ENCODE data around the gene LTBP1. TPM values are rescaled to one million over a fixed set of nuclear protein-coding genes. Genes with fewer than 3 reads are reported as not detected.
A peak's percentile ranks its signal among the peaks of the same experiment; 100 is the strongest.

LTBP1 gene
- total and polyA plus RNA-seq, 5 donors from 2014 or later, result 3.7 TPM; not detected in 4

DNA sequence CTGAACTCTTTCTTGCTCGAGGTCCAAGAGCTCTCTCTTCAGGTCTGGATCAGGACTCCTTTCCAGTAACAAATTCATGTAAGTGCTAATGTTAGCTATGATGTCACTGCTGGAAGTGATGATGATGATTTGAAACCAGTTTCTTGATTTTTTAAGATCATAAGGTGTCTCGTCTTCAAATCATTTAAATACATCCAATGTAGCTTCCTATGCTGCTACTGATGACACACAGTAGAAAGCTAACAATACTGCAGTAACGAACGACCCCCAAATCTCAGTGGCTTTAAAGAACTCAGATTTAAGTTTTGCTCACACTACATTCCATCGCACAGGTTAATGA lies 13.0 kb upstream of the LTBP1 start:
- Histone ChIP-seq H3K9me3 (ENCODE audit: control insufficient read depth in 2 of 2, low read length in 2 of 2) (no peaks in the 10 kb centered on the region), H3K4me3 (ENCODE audit: low read depth, low read length) (no peak overlapping the region), H3K4me1 (ENCODE audit: control insufficient read depth, insufficient read depth, low read length, poor library complexity, severe bottlenecking) (no peaks in the 10 kb centered on the region), H3K36me3 (ENCODE audit: control insufficient read depth, insufficient read depth, low read length) (no peaks in the 10 kb centered on the region), H3K27me3 (ENCODE audit: control insufficient read depth, insufficient read depth, low read length) (no peaks in the 10 kb centered on the region), H3K27ac (ENCODE audit: insufficient read depth, low read length, poor library complexity, severe bottlenecking) (no peak overlapping the region)
- ATAC-seq (ENCODE audit: low read depth in 2 of 2), result no peak
- Mint-ChIP-seq H3K36me3 (no peaks in the 10 kb centered on the region), H3K4me3 (no peak overlapping the region), H3K27ac (no peak overlapping the region), H3K4me1 (no peaks in the 10 kb centered on the region), H3K9me3 (no peaks in the 10 kb centered on the region), H3K27me3 (peaks cover 13% of the 10 kb centered on the region)
- DNase-seq, result no peak

DNA sequence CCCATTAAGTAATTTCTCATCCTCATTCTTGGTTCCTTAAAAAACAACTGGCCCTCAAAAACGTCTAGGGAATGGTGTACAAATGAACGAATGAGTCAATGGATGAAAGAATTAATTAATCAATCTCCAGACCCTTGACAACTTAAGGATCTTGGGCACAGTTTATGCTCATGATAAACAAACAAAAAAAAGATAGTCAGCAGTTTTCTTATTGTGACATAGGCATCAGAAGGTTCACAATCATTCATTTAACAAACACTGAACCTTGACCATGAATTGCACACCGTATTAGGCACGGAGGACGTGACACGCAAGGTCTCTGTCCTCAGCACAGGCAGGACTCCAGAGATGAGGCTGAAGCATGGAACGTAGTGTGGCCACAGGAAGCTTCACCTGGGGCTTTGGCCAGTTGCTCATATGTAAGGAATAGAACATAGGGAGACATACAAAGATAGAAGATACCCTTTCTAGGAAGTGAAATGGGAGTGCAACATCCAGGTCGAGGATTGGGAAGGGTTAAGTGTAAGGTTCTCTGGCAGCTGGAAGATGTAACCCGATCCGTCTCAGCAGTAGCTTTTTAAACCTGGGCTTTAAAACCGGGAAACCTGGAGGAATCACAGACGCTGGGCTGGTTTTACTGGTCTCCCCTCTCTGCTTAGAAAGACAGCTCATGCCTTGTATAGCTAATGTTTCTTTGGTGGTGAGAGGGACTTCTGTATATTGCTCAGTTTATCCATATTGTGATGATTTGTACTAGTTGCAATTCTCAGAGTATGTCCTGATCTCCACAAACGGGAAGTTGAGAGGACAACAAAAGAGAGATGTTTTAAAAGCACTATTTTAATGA lies 8.9 kb upstream of the LTBP1 start:
- Mint-ChIP-seq H3K36me3 (no peaks in the 10 kb centered on the region), H3K4me3 (no peak overlapping the region), H3K9me3 (peaks cover 0 to 3% (median 0%) of the 10 kb centered on the region in 7 donors), H3K4me1 (no peaks in the 10 kb centered on the region), H3K27me3 (peaks cover 26% of the 10 kb centered on the region), H3K27ac (no peak overlapping the region)
- DNase-seq (no peak), ATAC-seq (ENCODE audit: low read depth in 2 of 2) (no peak)
- H3K27me3 ChIP-seq (ENCODE audit: control insufficient read depth, insufficient read depth, low read length), result no peaks in the 10 kb centered on the region
- no peak overlapping the region for H3K4me3 ChIP-seq (ENCODE audit: low read depth, low read length)
- no peak overlapping the region for H3K27ac ChIP-seq (ENCODE audit: insufficient read depth, low read length, poor library complexity, severe bottlenecking)
- no peaks in the 10 kb centered on the region for H3K36me3 ChIP-seq (ENCODE audit: control insufficient read depth, insufficient read depth, low read length)
- no peaks in the 10 kb centered on the region for H3K9me3 ChIP-seq (ENCODE audit: control insufficient read depth in 2 of 2, low read length in 2 of 2)
- no peaks in the 10 kb centered on the region for H3K4me1 ChIP-seq (ENCODE audit: control insufficient read depth, insufficient read depth, low read length, poor library complexity, severe bottlenecking)

DNA sequence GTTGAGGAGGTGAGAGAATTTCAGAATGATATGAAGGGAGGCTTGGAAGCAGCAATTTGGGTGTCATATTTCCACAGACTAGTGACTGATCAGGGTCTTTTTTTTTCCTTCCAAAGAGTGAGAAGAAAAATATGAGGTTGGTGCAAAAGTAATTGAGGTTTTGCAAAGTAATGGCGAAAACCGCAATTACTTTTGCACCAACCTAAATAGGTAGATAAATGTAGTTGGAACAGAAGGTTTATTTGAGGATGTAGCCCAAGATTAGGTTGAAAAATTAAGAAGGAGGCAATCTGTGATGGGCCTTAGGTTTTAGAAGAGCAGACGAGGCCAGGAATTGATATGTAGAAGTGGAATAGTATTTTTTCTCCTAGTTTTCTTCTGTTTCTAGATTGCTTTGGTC lies 7.8 kb upstream of the LTBP1 start:
- ATAC-seq (ENCODE audit: low read depth in 2 of 2), result no peak
- peaks cover 0 to 3% (median 0%) of the 10 kb centered on the region in 7 donors for H3K9me3 Mint-ChIP-seq
- H3K4me3 Mint-ChIP-seq, result no peak overlapping the region

DNA sequence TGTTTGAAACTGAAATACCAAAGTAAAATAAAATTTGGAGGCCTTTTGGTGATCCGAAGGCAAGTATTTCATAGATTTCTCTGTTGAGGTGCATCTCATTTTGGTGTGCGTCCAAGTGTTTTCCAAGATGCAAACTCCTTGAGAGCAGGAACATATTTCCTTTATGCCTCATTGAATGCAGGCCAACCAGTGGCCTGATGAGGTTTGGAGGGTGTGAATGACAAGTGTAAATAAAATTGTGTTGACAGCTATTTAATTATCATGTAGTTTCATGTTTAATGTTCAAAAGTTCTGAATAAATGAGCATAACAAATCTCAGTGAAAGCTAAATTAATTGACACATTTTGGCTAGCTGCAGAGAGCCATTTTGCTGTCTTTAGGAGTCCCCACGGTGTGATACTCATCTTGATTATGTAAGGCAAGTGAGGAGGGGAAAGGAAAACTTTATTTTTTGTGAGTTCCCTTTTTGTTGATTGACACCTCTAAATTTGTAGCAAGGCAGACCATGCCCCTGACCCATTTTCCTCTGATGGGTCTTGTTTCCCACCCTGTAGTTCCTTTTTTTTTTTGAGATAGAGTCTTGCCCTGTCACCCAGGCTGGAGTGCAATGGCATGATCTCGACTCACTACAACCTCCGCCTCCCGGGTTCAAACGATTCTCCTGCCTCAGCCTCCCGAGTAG lies 6.3 kb upstream of the LTBP1 start:
- Mint-ChIP-seq H3K36me3 (no peaks in the 10 kb centered on the region), H3K4me3 (no peak overlapping the region), H3K4me1 (no peaks in the 10 kb centered on the region), H3K27ac (no peak overlapping the region), H3K9me3 (peaks cover 0 to 3% (median 0%) of the 10 kb centered on the region in 7 donors), H3K27me3 (peaks cover 39% of the 10 kb centered on the region)
- Histone ChIP-seq H3K36me3 (ENCODE audit: control insufficient read depth, insufficient read depth, low read length) (no peaks in the 10 kb centered on the region), H3K27me3 (ENCODE audit: control insufficient read depth, insufficient read depth, low read length) (no peaks in the 10 kb centered on the region), H3K27ac (ENCODE audit: insufficient read depth, low read length, poor library complexity, severe bottlenecking) (no peak overlapping the region), H3K4me3 (ENCODE audit: low read depth, low read length) (no peak overlapping the region), H3K9me3 (ENCODE audit: control insufficient read depth in 2 of 2, low read length in 2 of 2) (no peaks in the 10 kb centered on the region), H3K4me1 (ENCODE audit: control insufficient read depth, insufficient read depth, low read length, poor library complexity, severe bottlenecking) (no peaks in the 10 kb centered on the region)
- DNase-seq, result no peak
- no peak for ATAC-seq (ENCODE audit: low read depth in 2 of 2)

More for the DNA sequence above, 7.8 kb upstream of the LTBP1 start:
- Histone ChIP-seq H3K4me1 (ENCODE audit: control insufficient read depth, insufficient read depth, low read length, poor library complexity, severe bottlenecking) (no peaks in the 10 kb centered on the region), H3K9me3 (ENCODE audit: control insufficient read depth in 2 of 2, low read length in 2 of 2) (no peaks in the 10 kb centered on the region), H3K36me3 (ENCODE audit: control insufficient read depth, insufficient read depth, low read length) (no peaks in the 10 kb centered on the region), H3K27ac (ENCODE audit: insufficient read depth, low read length, poor library complexity, severe bottlenecking) (no peak overlapping the region), H3K4me3 (ENCODE audit: low read depth, low read length) (no peak overlapping the region), H3K27me3 (ENCODE audit: control insufficient read depth, insufficient read depth, low read length) (no peaks in the 10 kb centered on the region)
- H3K4me1 Mint-ChIP-seq, result no peaks in the 10 kb centered on the region
- DNase-seq, result no peak
- no peak overlapping the region for H3K27ac Mint-ChIP-seq
- H3K27me3 Mint-ChIP-seq, result peaks cover 30% of the 10 kb centered on the region
- no peaks in the 10 kb centered on the region for H3K36me3 Mint-ChIP-seq

DNA sequence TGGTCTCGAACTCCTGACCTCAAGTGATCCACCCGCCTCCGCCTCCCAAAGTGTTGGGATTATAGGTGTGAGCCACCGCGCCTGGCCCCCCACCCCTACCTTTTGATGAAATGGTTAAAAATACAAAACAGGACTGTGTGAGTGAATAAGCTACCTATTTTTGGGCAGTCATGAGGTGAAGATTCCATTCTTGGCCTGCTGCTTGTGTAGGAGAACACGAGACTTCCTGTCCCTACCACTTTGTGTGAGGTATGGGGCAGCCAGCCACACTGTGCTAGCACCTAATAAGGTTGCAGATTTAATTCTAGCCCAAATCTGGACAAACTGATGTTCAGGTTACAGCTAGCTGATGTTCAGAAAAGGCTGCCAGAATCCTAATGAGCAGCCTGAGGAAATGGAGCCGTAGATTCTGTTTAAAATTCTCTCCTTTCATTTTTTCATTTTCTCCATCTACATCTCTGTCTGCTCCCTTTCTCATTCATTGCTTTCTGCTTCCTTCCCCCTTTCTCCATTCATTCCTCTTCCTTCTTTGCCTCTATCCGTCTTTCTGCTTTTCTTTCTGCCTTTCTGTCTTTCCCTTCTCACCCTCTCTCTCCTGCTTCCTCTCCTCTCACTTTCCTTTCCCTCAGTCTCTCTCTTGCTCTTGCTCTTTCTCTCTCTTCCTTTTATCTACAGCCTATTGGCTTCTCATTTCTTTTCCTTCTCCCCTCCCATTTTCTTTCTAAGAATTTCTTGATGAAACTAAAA lies 4.6 kb upstream of the LTBP1 start:
- DNase-seq, result no peak
- H3K36me3 Mint-ChIP-seq, result no peaks in the 10 kb centered on the region
- ATAC-seq (ENCODE audit: low read depth in 2 of 2), result no peak

DNA sequence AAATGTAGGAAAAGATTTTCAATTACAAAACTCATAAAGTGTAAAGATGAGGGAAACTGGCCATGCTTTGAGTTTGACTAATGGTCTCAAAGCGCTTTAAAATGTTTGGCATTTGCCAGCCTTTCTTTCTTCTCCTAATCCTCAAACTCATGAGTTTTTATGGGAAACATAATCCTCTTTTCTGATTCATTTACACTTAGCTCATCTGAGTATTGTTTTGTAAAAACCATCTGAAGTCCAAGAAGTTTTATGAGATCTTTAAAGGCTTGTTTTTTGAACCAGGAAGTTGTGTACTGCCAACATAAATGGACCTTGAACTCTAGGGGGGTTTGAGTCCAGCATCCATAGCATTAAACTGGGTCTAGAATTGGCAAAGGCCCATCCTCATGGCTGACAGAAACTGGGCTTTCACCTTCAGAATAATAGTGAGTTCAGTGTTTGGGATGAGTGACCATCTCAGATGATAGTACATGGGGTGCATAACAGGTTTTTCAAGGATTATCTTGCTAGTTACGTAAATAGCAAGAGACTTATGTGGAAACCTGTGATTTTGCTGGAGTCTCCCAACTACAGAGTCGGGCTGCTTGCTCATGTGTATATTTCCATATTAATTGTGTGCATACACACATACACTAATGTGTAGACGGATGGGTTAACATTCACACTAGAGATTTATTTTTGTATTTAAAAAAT lies 3.8 kb upstream of the LTBP1 start:
- DNase-seq (no peak), ATAC-seq (ENCODE audit: low read depth in 2 of 2) (no peak)
- Histone ChIP-seq H3K36me3 (ENCODE audit: control insufficient read depth, insufficient read depth, low read length) (no peaks in the 10 kb centered on the region), H3K27me3 (ENCODE audit: control insufficient read depth, insufficient read depth, low read length) (no peaks in the 10 kb centered on the region), H3K9me3 (ENCODE audit: control insufficient read depth in 2 of 2, low read length in 2 of 2) (no peaks in the 10 kb centered on the region), H3K4me3 (ENCODE audit: low read depth, low read length) (no peak overlapping the region), H3K27ac (ENCODE audit: insufficient read depth, low read length, poor library complexity, severe bottlenecking) (no peak overlapping the region), H3K4me1 (ENCODE audit: control insufficient read depth, insufficient read depth, low read length, poor library complexity, severe bottlenecking) (peaks cover 6% of the 10 kb centered on the region)
- peaks cover 0 to 2% (median 0%) of the 10 kb centered on the region in 4 donors for H3K4me1 Mint-ChIP-seq
- no peak overlapping the region for H3K27ac Mint-ChIP-seq
- H3K27me3 Mint-ChIP-seq, result peaks cover 26% of the 10 kb centered on the region
- no peak overlapping the region for H3K4me3 Mint-ChIP-seq
- no peaks in the 10 kb centered on the region for H3K36me3 Mint-ChIP-seq
- peaks cover 0 to 3% (median 0%) of the 10 kb centered on the region in 7 donors for H3K9me3 Mint-ChIP-seq

More for the DNA sequence above, 4.6 kb upstream of the LTBP1 start:
- H3K27ac Mint-ChIP-seq, result peak overlapping the region in 1 of 3 donors; percentile 21
- H3K9me3 Mint-ChIP-seq, result peaks cover 0 to 3% (median 0%) of the 10 kb centered on the region in 7 donors
- Histone ChIP-seq H3K36me3 (ENCODE audit: control insufficient read depth, insufficient read depth, low read length) (no peaks in the 10 kb centered on the region), H3K4me1 (ENCODE audit: control insufficient read depth, insufficient read depth, low read length, poor library complexity, severe bottlenecking) (peaks cover 6% of the 10 kb centered on the region), H3K4me3 (ENCODE audit: low read depth, low read length) (no peak overlapping the region), H3K27me3 (ENCODE audit: control insufficient read depth, insufficient read depth, low read length) (no peaks in the 10 kb centered on the region), H3K9me3 (ENCODE audit: control insufficient read depth in 2 of 2, low read length in 2 of 2) (no peaks in the 10 kb centered on the region), H3K27ac (ENCODE audit: insufficient read depth, low read length, poor library complexity, severe bottlenecking) (no peak overlapping the region)
- H3K27me3 Mint-ChIP-seq, result peaks cover 26% of the 10 kb centered on the region
- H3K4me3 Mint-ChIP-seq, result no peak overlapping the region
- no peaks in the 10 kb centered on the region for H3K4me1 Mint-ChIP-seq

DNA sequence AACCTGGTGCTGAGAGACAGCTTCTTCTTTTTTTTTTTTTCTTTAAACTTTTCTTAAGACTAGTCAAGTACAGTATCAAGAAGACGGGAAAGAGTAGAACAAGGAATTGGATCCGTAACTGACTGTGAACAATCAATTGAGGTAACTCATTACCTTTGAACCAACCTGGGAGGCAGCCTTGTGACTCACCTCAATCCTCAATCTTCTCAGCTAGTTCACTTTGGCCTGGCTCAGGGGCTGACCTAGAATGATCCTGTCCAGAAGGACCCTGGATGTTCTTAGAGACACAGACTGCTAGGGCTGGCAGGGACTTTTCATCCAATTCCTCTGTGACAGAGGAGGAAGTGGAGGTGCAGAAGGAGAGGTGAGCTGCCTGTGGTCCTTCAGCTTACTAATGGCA lies 1.5 kb upstream of the LTBP1 start:
- H3K27ac ChIP-seq (ENCODE audit: insufficient read depth, low read length, poor library complexity, severe bottlenecking), result no peak overlapping the region
- DNase-seq, result no peak
- H3K4me3 ChIP-seq (ENCODE audit: low read depth, low read length), result no peak overlapping the region
- H3K27me3 Mint-ChIP-seq, result peaks cover 37% of the 10 kb centered on the region
- no peaks in the 10 kb centered on the region for H3K36me3 ChIP-seq (ENCODE audit: control insufficient read depth, insufficient read depth, low read length)
- peak overlapping the region in 3 of 4 donors; percentile 4 to 23 (median 16) for H3K4me3 Mint-ChIP-seq
- peaks cover 12% of the 10 kb centered on the region for H3K27me3 ChIP-seq (ENCODE audit: control insufficient read depth, insufficient read depth, low read length)
- H3K4me1 Mint-ChIP-seq, result peaks cover 0 to 7% (median 0%) of the 10 kb centered on the region in 4 donors
- peaks cover 0 to 3% (median 0%) of the 10 kb centered on the region in 7 donors for H3K9me3 Mint-ChIP-seq
- no peak for ATAC-seq (ENCODE audit: low read depth in 2 of 2)
- no peaks in the 10 kb centered on the region for H3K36me3 Mint-ChIP-seq
- H3K9me3 ChIP-seq (ENCODE audit: control insufficient read depth in 2 of 2, low read length in 2 of 2), result no peaks in the 10 kb centered on the region
- no peak overlapping the region for H3K27ac Mint-ChIP-seq
- H3K4me1 ChIP-seq (ENCODE audit: control insufficient read depth, insufficient read depth, low read length, poor library complexity, severe bottlenecking), result peaks cover 6% of the 10 kb centered on the region
